ENCODE measurements around the gene FBXL3. TPM values are rescaled to one million over a fixed set of nuclear protein-coding genes. Genes with fewer than 3 reads are reported as not detected.
"Not testable (repeated sequence)": the region's sequence is repeated elsewhere in the genome, so short reads cannot be mapped to it uniquely, and the experiment has no call there.

FBXL3 gene
- total and polyA plus RNA-seq, 2 donors (not counting 1 experiment from before 2014, with no cell fraction given), result 20.5 to 78.0 TPM

DNA sequence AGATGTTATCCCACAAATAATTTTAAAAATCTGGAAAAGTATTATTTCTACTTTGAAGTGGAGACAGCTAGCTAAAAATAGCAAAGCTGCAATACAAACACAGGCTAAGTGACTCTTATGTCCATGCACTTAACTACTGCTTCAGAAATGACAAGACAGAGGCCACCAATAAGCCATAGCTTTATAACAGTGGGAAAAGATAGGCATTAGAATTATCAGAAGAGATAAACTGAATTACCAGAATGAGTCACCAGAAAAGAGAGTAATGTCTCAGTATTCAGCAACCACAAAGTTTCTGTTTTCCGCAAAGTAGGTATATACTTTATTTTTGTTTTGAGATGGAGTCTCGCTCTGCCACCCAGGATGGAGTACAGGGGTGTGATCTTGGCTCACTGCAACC, 17.9 kb downstream of the FBXL3 start:
- no peak overlapping the region for H3K4me3 ChIP-seq (ENCODE audit: control extremely low read depth in 1 of 5, extremely low read depth in 1 of 5, insufficient read depth in 1 of 5, low read depth in 2 of 5, low read length in 4 of 5)
- H3K27ac Mint-ChIP-seq, result no peak overlapping the region
- no peak for TF ChIP-seq EZH2 (IDR thresholded peaks at IDR 0.05; ENCODE audit: borderline replicate concordance, insufficient read depth, low read depth, low read length, poor library complexity, severe bottlenecking)
- TF ChIP-seq, protein P1, sequence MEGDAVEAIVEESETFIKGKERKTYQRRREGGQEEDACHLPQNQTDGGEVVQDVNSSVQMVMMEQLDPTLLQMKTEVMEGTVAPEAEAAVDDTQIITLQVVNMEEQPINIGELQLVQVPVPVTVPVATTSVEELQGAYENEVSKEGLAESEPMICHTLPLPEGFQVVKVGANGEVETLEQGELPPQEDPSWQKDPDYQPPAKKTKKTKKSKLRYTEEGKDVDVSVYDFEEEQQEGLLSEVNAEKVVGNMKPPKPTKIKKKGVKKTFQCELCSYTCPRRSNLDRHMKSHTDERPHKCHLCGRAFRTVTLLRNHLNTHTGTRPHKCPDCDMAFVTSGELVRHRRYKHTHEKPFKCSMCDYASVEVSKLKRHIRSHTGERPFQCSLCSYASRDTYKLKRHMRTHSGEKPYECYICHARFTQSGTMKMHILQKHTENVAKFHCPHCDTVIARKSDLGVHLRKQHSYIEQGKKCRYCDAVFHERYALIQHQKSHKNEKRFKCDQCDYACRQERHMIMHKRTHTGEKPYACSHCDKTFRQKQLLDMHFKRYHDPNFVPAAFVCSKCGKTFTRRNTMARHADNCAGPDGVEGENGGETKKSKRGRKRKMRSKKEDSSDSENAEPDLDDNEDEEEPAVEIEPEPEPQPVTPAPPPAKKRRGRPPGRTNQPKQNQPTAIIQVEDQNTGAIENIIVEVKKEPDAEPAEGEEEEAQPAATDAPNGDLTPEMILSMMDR (IDR thresholded peaks at IDR 0.05), result no peak
- CTCF ChIA-PET, result no interaction called here
- no peaks in the 10 kb centered on the region for H3K27me3 Mint-ChIP-seq
- H2AFZ ChIP-seq (ENCODE audit: insufficient read depth, low read depth, low read length, poor library complexity, severe bottlenecking), result no peak overlapping the region
- peaks cover 37% of the 10 kb centered on the region for H4K20me1 ChIP-seq (ENCODE audit: control insufficient read depth, insufficient read depth, low read length, poor library complexity, severe bottlenecking)
- no peaks in the 10 kb centered on the region for H3K27me3 ChIP-seq (replicated peaks in 1 of 4; ENCODE audit: control extremely low read depth in 1 of 4, control insufficient read depth in 3 of 4, insufficient read depth in 4 of 4, low read length in 3 of 4)
- peaks cover 41% of the 10 kb centered on the region for H3K79me2 ChIP-seq (ENCODE audit: control insufficient read depth, insufficient read depth, low read length)
- no CpG with 5 or more reads among the region's 2 CpGs for WGBS (ENCODE audit: insufficient coverage)
- peaks cover 13% of the 10 kb centered on the region for H3K4me1 Mint-ChIP-seq
- intact Hi-C loops (cut with micrococcal nuclease), result no loop called here
- no peaks in the 10 kb centered on the region for H3K9me3 ChIP-seq (ENCODE audit: control extremely low read depth in 1 of 3, control insufficient read depth in 2 of 3, insufficient read depth in 1 of 3, low read length in 2 of 3)
- peaks cover 0 to 62% of the 10 kb centered on the region in 2 experiments for H3K36me3 ChIP-seq (replicated peaks in 1 of 2; ENCODE audit: control extremely low read depth in 1 of 2, control insufficient read depth in 1 of 2, extremely low read depth in 1 of 2, insufficient read depth in 2 of 2, low read length in 1 of 2)
- ATAC-seq (ENCODE audit: low read depth) (no peak), DNase-seq (no peak)
- no peaks in the 10 kb centered on the region for H3K4me1 ChIP-seq (ENCODE audit: control insufficient read depth in 2 of 2, insufficient read depth in 2 of 2, low read length in 2 of 2)
- POLR2A ChIA-PET, result interaction anchor here (0.6 kb wide), 1 partner anchor 62 kb away, joined by 3 read pairs; no protein-coding TSS in a partner anchor
- no peak overlapping the region for H3K4me3 Mint-ChIP-seq
- no peak overlapping the region for H3K9ac ChIP-seq (ENCODE audit: low read length)
- no peak overlapping the region for H3K27ac ChIP-seq (ENCODE audit: low read length in 2 of 2)
- H3K4me2 ChIP-seq (replicated peaks; ENCODE audit: low read depth, low read length, poor library complexity, severe bottlenecking), result no peak overlapping the region
- no peaks in the 10 kb centered on the region for H3K9me3 Mint-ChIP-seq (ENCODE audit: insufficient read depth)

DNA sequence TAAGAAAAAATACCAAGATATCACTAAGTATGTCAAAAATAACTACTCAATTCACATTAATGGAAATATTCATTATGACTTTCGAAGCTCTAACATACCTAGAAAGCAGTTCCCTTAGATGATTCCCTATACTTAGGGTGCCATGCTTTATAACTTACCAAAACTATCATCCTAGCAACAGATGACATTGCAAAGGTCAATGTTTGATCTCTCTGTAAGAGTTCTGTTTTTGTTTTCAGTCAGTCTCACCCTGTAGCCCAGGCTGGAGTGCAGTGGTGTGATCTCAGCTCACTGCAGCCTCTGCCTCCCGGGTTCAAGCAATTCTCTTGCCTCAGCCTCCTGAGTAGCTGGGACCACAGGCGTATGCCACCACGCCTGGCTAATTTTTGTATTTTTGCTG, 18.6 kb downstream of the FBXL3 start:
- H3K9me3 ChIP-seq (ENCODE audit: control extremely low read depth in 1 of 3, control insufficient read depth in 2 of 3, insufficient read depth in 1 of 3, low read length in 2 of 3); H2AFZ ChIP-seq (ENCODE audit: insufficient read depth, low read depth, low read length, poor library complexity, severe bottlenecking); CTCF ChIA-PET; H3K4me3 Mint-ChIP-seq; ATAC-seq (ENCODE audit: low read depth); H3K9me3 Mint-ChIP-seq (ENCODE audit: insufficient read depth); POLR2A ChIA-PET; H3K4me1 ChIP-seq (ENCODE audit: control insufficient read depth in 2 of 2, insufficient read depth in 2 of 2, low read length in 2 of 2); DNase-seq; intact Hi-C loops (cut with micrococcal nuclease); H3K4me3 ChIP-seq (ENCODE audit: control extremely low read depth in 1 of 5, extremely low read depth in 1 of 5, insufficient read depth in 1 of 5, low read depth in 2 of 5, low read length in 4 of 5); H3K27ac ChIP-seq (ENCODE audit: low read length in 2 of 2); H3K27me3 ChIP-seq (replicated peaks in 1 of 4; ENCODE audit: control extremely low read depth in 1 of 4, control insufficient read depth in 3 of 4, insufficient read depth in 4 of 4, low read length in 3 of 4); H3K27ac Mint-ChIP-seq; H3K27me3 Mint-ChIP-seq; H3K9ac ChIP-seq (ENCODE audit: low read length); H3K4me2 ChIP-seq (replicated peaks; ENCODE audit: low read depth, low read length, poor library complexity, severe bottlenecking): not testable (repeated sequence)
- 100% methylated on average over 1 of the region's 4 CpGs for WGBS (ENCODE audit: insufficient coverage)
- peaks cover 10% of the 10 kb centered on the region for H3K4me1 Mint-ChIP-seq
- H3K36me3 ChIP-seq (replicated peaks in 1 of 2; ENCODE audit: control extremely low read depth in 1 of 2, control insufficient read depth in 1 of 2, extremely low read depth in 1 of 2, insufficient read depth in 2 of 2, low read length in 1 of 2), result peaks cover 0 to 57% of the 10 kb centered on the region in 2 experiments
- H3K79me2 ChIP-seq (ENCODE audit: control insufficient read depth, insufficient read depth, low read length), result peaks cover 35% of the 10 kb centered on the region
- H4K20me1 ChIP-seq (ENCODE audit: control insufficient read depth, insufficient read depth, low read length, poor library complexity, severe bottlenecking), result peaks cover 30% of the 10 kb centered on the region

Data from B cell (primary cell).